ENCODE results near the gene SH3BP4. TPM values are rescaled to one million over a fixed set of nuclear protein-coding genes. Genes with fewer than 3 reads are reported as not detected.

SH3BP4 gene
- total RNA-seq, 4 donors from 2014 or later = 16.5 to 32.8 (median 26.4) TPM

- Histone ChIP-seq H3K9me3 (no peaks in the 10 kb centered on the region), H3K27ac (no peak overlapping the region), H3K4me3 (no peak overlapping the region), H3K27me3 (no peaks in the 10 kb centered on the region), H3K36me3 (no peaks in the 10 kb centered on the region), H3K4me1 (peaks cover 0 to 38% (median 3%) of the 10 kb centered on the region in 4 donors)
- no peak for DNase-seq
- TF ChIP-seq CTCF (IDR thresholded peaks at IDR 0.05) (no peak), POLR2A (IDR thresholded peaks at IDR 0.05) (no peak)
Measured at GRCh38 chr2:235028646-235029045, 76.8 kb downstream of the SH3BP4 start.

GRCh38 chr2:235029054-235029453 is 77.2 kb downstream of the SH3BP4 start:
- H3K27ac ChIP-seq = no peak overlapping the region
- TF ChIP-seq POLR2A (IDR thresholded peaks at IDR 0.05) = no peak
- TF ChIP-seq CTCF (IDR thresholded peaks at IDR 0.05) = no peak
- H3K9me3 ChIP-seq = no peaks in the 10 kb centered on the region
- no peak overlapping the region for H3K4me3 ChIP-seq
- no peaks in the 10 kb centered on the region for H3K27me3 ChIP-seq
- no peaks in the 10 kb centered on the region for H3K36me3 ChIP-seq
- DNase-seq = no peak
- H3K4me1 ChIP-seq = peaks cover 0 to 38% (median 3%) of the 10 kb centered on the region in 4 donors

- Histone ChIP-seq H3K9me3 (no peaks in the 10 kb centered on the region), H3K27ac (no peak overlapping the region), H3K4me3 (no peak overlapping the region), H3K36me3 (no peaks in the 10 kb centered on the region), H3K4me1 (peaks cover 0 to 30% (median 3%) of the 10 kb centered on the region in 4 donors), H3K27me3 (no peaks in the 10 kb centered on the region)
- no peak for DNase-seq
- TF ChIP-seq POLR2A (IDR thresholded peaks at IDR 0.05) = no peak
- TF ChIP-seq CTCF (IDR thresholded peaks at IDR 0.05) = no peak
Measured at GRCh38 chr2:235030126-235030525, 78.3 kb downstream of the SH3BP4 start.

- Histone ChIP-seq H3K4me3 (no peak overlapping the region), H3K4me1 (peaks cover 0 to 23% (median 3%) of the 10 kb centered on the region in 4 donors), H3K27ac (no peak overlapping the region), H3K36me3 (no peaks in the 10 kb centered on the region), H3K9me3 (no peaks in the 10 kb centered on the region), H3K27me3 (no peaks in the 10 kb centered on the region)
- TF ChIP-seq POLR2A (IDR thresholded peaks at IDR 0.05) (no peak), CTCF (IDR thresholded peaks at IDR 0.05) (no peak)
- no peak for DNase-seq
Measured at GRCh38 chr2:235030936-235031335, 79.1 kb downstream of the SH3BP4 start.

GRCh38 chr2:235031686-235032373 is 80.0 kb downstream of the SH3BP4 start:
- no peak overlapping the region for H3K27ac ChIP-seq
- no peak for DNase-seq
- no peak overlapping the region for H3K4me3 ChIP-seq
- H3K27me3 ChIP-seq = no peaks in the 10 kb centered on the region
- H3K36me3 ChIP-seq = no peaks in the 10 kb centered on the region
- peaks cover 0 to 14% (median 0%) of the 10 kb centered on the region in 4 donors for H3K4me1 ChIP-seq
- TF ChIP-seq CTCF (IDR thresholded peaks at IDR 0.05) = no peak
- no peak for TF ChIP-seq POLR2A (IDR thresholded peaks at IDR 0.05)
- H3K9me3 ChIP-seq = no peaks in the 10 kb centered on the region

Data from Peyer's patch (tissue), 4 donors.